Prostate gland (tissue), 2 donors: Measurements from ENCODE around the gene UNC5C.

ENCODE experiments used
- CTCF ChIP-seq, 4 experiments: fragments of 200-600 bp in 2 of 4; fragments of 450-650 bp in 2 of 4; sonication (generic) in 2 of 4; IDR thresholded peaks; 1 replicate in 3 of 4; 2 replicates in 1 of 4; pipeline ENCODE4 v1.5.1; 2016 to 2019; ENCODE audit warnings: antibody characterized with exemption in 4 of 4, mild to moderate bottlenecking in 2 of 4, moderate library complexity in 2 of 4
- POLR2A ChIP-seq: fragments of 450-650 bp; IDR thresholded peaks from one replicate; pipeline ENCODE4 v1.6.1; 2016; ENCODE audit warnings: antibody characterized with exemption, mild to moderate bottlenecking

- TF ChIP-seq CTCF (IDR thresholded peaks at IDR 0.05), result no peak
- TF ChIP-seq POLR2A, result no peak
These were observed 133.4 kb downstream of the UNC5C start for GRCh38 chr4:95415346-95415771.
